ENCODE measurements around the gene OLAH. TPM values are rescaled to one million over a fixed set of nuclear protein-coding genes. Genes with fewer than 3 reads are reported as not detected.

OLAH gene
- total and polyA plus RNA-seq, 2 experiments from 2014 or later, result not detected

GRCh38 chr10:15122477-15123030 is 78.8 kb downstream of the OLAH start:
- 88% methylated on average over 9 of the region's 9 CpGs for WGBS (ENCODE audit: low lambda C conversion rate, missing lambda C conversion rate)

More at GRCh38 chr10:15122477-15123030, 78.8 kb downstream of the OLAH start:
- Histone ChIP-seq H3K4me1 (ENCODE audit: insufficient read depth) (no peaks in the 10 kb centered on the region), H3K79me2 (no peaks in the 10 kb centered on the region), H2AFZ (no peak overlapping the region), H3K36me3 (replicated peaks; ENCODE audit: insufficient read depth, low read depth) (no peaks in the 10 kb centered on the region), H4K20me1 (ENCODE audit: insufficient read depth, poor library complexity, severe bottlenecking) (no peaks in the 10 kb centered on the region), H3K27me3 (no peaks in the 10 kb centered on the region), H3K9me2 (replicated peaks; ENCODE audit: insufficient read depth) (no peaks in the 10 kb centered on the region), H3K27ac (no peak overlapping the region), H3K4me2 (no peak overlapping the region), H3K4me3 (no peak overlapping the region), H3K9me3 (ENCODE audit: low read depth) (no peaks in the 10 kb centered on the region)
- no peak for DNase-seq (ENCODE audit: low spot score)
- TF ChIP-seq CTCF (IDR thresholded peaks at IDR 0.05; ENCODE audit: poor library complexity) (no peak), EZH2phosphoT487 (IDR thresholded peaks at IDR 0.05; ENCODE audit: low read depth, severe bottlenecking, unreplicated experiment) (no peak), EZH2 (IDR thresholded peaks at IDR 0.05; ENCODE audit: borderline replicate concordance) (no peak)

Other genes with a start within 250 kb of the OLAH start
- 3.1 and 7.6 TPM in 2 replicates for gene CDNF, start 205.9 kb upstream of the OLAH start, total RNA-seq
- gene CDNF, start 205.9 kb upstream of the OLAH start, polyA plus RNA-seq, result 2.3 and 2.4 TPM in 2 replicates
- gene HSPA14, start 205.6 kb upstream of the OLAH start, total RNA-seq, result 12.8 and 20.2 TPM in 2 replicates
- 9.9 and 13.8 TPM in 2 replicates for gene HSPA14, start 205.6 kb upstream of the OLAH start, polyA plus RNA-seq
- 13.3 and 14.0 TPM in 2 replicates for gene MSANTD7, start 205.6 kb upstream of the OLAH start, total RNA-seq
- 9.2 and 11.6 TPM in 2 replicates for gene MSANTD7, start 205.6 kb upstream of the OLAH start, polyA plus RNA-seq
- 15.5 and 19.9 TPM in 2 replicates for gene SUV39H2, start 165.1 kb upstream of the OLAH start, total RNA-seq
- 8.0 and 8.6 TPM in 2 replicates for gene SUV39H2, start 165.1 kb upstream of the OLAH start, polyA plus RNA-seq
- 7.8 and 11.8 TPM in 2 replicates for gene DCLRE1C, start 89.8 kb upstream of the OLAH start, total RNA-seq
- gene DCLRE1C, start 89.8 kb upstream of the OLAH start, polyA plus RNA-seq, result 7.9 and 8.0 TPM in 2 replicates
- gene MEIG1, start 84.6 kb upstream of the OLAH start, total RNA-seq, result not detected in 2 replicates
- gene MEIG1, start 84.6 kb upstream of the OLAH start, polyA plus RNA-seq, result 0.27 and 2.1 TPM in 2 replicates
- gene ACBD7, start 44.8 kb downstream of the OLAH start, total RNA-seq, result 1.8 and 1.9 TPM in 2 replicates
- 0.36 and 0.38 TPM in 2 replicates for gene ACBD7, start 44.8 kb downstream of the OLAH start, polyA plus RNA-seq
- 13.9 and 18.2 TPM in 2 replicates for gene RPP38, start 53.4 kb downstream of the OLAH start, total RNA-seq
- gene RPP38, start 53.4 kb downstream of the OLAH start, polyA plus RNA-seq, result 26.4 and 27.3 TPM in 2 replicates
- gene NMT2, start 124.8 kb downstream of the OLAH start, total RNA-seq, result 21.3 and 23.4 TPM in 2 replicates
- 14.7 and 15.0 TPM in 2 replicates for gene NMT2, start 124.8 kb downstream of the OLAH start, polyA plus RNA-seq